PFSK-1 (cell line): Measurements from ENCODE around the gene CGB1.

Source experiments
- FOXP2 ChIP-seq: optimal IDR thresholded peaks from 2 replicates; pipeline ENCODE3; 2011; ENCODE audit warnings: borderline replicate concordance, control low read depth, inconsistent platforms; ENCODE audit not compliant: insufficient read depth; ENCODE audit errors: extremely low read length, extremely low read depth
- POLR2AphosphoS5 ChIP-seq: IDR thresholded peaks from 2 replicates; pipeline ENCODE4 v1.6.1; 2012; ENCODE audit warnings: low read depth, mild to moderate bottlenecking, control low read depth, low read length, moderate library complexity
- SIN3A ChIP-seq: IDR thresholded peaks from 2 replicates; pipeline ENCODE4 v1.6.1; 2012; ENCODE audit warnings: mild to moderate bottlenecking, low read length, moderate library complexity, borderline replicate concordance; ENCODE audit not compliant: insufficient read depth
- TAF1 ChIP-seq: IDR thresholded peaks from 2 replicates; pipeline ENCODE4 v1.6.1; 2012; ENCODE audit warnings: low read length, control low read depth, borderline replicate concordance; ENCODE audit not compliant: insufficient read depth
- TF ChIP-seq, protein P1 (sequence below), 2 experiments: IDR thresholded peaks; 2 replicates each; pipeline versions ENCODE4 v1.6.1 to v1.8.0; 2011 to 2012; ENCODE audit warnings: low read depth in 2 of 2, low read length in 2 of 2, control low read depth in 1 of 2, inconsistent platforms in 1 of 2, mild to moderate bottlenecking in 1 of 2, moderate library complexity in 1 of 2; ENCODE audit not compliant: insufficient read depth in 1 of 2

Gene CGB1

DNA sequence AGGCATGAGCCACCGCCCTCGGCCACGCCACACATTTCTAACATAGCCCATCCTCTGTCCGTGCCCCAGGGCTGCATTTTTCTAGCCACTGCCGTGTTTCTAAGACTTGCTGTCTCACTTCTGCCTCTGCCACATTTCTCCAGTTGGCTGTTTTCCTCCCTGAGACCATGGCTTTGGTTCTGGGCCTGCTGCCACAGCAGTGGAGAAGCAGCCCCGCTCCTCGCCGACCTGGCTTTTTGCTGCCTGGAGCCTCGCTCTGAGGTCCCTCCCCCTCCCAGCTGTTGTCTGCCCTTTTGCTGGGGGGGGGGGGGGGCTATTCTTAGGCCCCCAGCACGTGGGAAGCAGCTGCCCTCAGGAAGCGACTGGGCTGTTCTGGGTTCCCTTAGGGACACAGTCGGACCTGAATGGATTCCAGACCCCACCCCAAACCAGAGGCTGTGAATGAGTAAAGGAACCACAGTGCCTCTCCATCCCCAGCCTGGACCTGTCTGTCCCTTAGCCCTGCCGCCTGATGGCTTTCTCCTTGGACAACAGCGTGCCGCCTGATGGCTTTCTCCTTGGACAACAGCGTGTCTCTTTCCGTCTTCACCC is 46.9 kb downstream of the CGB1 start:
- TF ChIP-seq POLR2AphosphoS5 = no peak
- TF ChIP-seq, protein P1, sequence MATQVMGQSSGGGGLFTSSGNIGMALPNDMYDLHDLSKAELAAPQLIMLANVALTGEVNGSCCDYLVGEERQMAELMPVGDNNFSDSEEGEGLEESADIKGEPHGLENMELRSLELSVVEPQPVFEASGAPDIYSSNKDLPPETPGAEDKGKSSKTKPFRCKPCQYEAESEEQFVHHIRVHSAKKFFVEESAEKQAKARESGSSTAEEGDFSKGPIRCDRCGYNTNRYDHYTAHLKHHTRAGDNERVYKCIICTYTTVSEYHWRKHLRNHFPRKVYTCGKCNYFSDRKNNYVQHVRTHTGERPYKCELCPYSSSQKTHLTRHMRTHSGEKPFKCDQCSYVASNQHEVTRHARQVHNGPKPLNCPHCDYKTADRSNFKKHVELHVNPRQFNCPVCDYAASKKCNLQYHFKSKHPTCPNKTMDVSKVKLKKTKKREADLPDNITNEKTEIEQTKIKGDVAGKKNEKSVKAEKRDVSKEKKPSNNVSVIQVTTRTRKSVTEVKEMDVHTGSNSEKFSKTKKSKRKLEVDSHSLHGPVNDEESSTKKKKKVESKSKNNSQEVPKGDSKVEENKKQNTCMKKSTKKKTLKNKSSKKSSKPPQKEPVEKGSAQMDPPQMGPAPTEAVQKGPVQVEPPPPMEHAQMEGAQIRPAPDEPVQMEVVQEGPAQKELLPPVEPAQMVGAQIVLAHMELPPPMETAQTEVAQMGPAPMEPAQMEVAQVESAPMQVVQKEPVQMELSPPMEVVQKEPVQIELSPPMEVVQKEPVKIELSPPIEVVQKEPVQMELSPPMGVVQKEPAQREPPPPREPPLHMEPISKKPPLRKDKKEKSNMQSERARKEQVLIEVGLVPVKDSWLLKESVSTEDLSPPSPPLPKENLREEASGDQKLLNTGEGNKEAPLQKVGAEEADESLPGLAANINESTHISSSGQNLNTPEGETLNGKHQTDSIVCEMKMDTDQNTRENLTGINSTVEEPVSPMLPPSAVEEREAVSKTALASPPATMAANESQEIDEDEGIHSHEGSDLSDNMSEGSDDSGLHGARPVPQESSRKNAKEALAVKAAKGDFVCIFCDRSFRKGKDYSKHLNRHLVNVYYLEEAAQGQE (IDR thresholded peaks at IDR 0.05; ENCODE audit: insufficient read depth in 1 of 2, low read depth in 2 of 2, low read length in 2 of 2) = no peak
- TF ChIP-seq FOXP2 = no peak
- TF ChIP-seq TAF1 = no peak
- TF ChIP-seq SIN3A = no peak

DNA sequence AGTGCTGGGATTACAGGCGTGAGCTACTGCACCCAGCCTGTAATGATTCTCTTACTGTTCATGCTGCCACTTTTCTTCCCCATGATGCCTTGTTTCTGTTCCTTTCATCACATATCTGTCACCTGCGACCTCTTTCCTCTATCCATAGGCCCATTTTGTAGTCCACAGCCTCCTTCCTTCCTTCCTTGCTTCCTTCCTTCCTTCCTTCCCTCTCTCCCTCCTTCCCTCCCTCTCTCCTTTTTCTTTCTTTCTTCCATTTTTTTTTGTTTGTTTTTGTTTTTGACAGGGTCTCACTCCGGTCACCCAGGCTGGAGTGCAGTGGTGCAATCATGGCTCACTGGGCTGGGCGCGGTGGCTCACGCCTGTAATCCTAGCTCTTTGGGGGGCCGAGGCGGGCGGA is 47.8 kb downstream of the CGB1 start:
- TF ChIP-seq SIN3A = no peak
- TF ChIP-seq POLR2AphosphoS5 = no peak
- TF ChIP-seq, protein P1 (IDR thresholded peaks at IDR 0.05; ENCODE audit: insufficient read depth in 1 of 2, low read depth in 2 of 2, low read length in 2 of 2) = no peak
- no peak for TF ChIP-seq TAF1
- TF ChIP-seq FOXP2 = no peak

DNA sequence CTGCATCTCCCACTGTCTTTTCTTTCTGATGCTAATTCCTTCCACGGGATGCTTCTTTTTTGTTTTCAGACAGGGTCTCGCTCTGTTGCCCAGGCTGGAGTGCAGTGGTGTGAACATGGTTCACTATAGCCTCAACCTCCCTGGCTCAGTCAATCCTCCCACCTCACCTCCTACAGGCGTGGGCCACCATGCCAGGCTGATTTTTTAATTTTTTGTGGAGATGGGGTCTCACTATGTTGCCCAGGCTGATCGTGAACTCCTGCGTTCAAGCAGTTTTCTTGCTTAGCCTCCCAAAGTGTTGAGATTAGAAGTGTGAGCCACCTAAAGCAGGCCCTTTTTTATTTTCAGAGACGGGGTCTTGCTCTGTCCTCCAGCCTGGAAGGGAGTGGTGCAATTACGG is 48.4 kb downstream of the CGB1 start:
- TF ChIP-seq TAF1 = no peak
- TF ChIP-seq SIN3A = no peak
- TF ChIP-seq, protein P1 (IDR thresholded peaks at IDR 0.05; ENCODE audit: insufficient read depth in 1 of 2, low read depth in 2 of 2, low read length in 2 of 2) = no peak
- no peak for TF ChIP-seq FOXP2
- TF ChIP-seq POLR2AphosphoS5 = no peak

DNA sequence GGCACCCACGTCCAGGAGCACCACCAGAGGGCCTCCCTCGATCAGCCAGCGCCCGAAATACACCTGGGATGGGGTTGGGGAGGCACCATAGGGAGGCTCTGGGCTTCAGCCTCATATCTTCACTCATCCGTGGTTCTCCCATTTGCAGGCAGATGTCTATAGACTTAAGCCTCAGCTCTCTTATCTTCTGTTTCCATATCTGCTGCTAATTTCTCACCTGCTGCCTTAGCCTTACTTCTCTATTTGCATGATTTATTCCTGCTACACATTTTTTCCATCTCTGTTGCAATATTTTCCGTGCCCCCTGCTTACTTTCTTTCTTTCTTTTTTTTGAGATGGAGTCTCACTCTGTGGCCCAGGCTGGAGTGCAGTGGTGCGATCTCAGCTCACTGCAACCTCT is 49.4 kb downstream of the CGB1 start:
- TF ChIP-seq, protein P1 (IDR thresholded peaks at IDR 0.05; ENCODE audit: insufficient read depth in 1 of 2, low read depth in 2 of 2, low read length in 2 of 2) = no peak
- TF ChIP-seq TAF1 (no peak), POLR2AphosphoS5 (no peak), FOXP2 (no peak), SIN3A (no peak)
